Activated B cell treated with CpG ODN at 0.5 μM for 24 hours (primary cell): Measurements from ENCODE around the gene NCCRP1. TPM values are rescaled to one million over a fixed set of nuclear protein-coding genes. Genes with fewer than 3 reads are reported as not detected.

Experiments used
- ATAC-seq: fragments of 200-7000 bp; cut with Tn5 transposase; one replicate; pipeline ENCODE4 v1.10.0; 2021; ENCODE audit warnings: low read depth, mild to moderate bottlenecking, moderate library complexity
- CTCF ChIA-PET: fragments of 350-600 bp; sonication (Branson Sonifier 250); formaldehyde crosslinking; loops from one replicate; lab custom pipeline; 2021; ENCODE audit warnings: antibody characterized with exemption; lab: Charles Lee
- POLR2A ChIA-PET: fragments of 350-600 bp; sonication (Branson Sonifier 250); formaldehyde crosslinking; loops from one replicate; lab custom pipeline; 2021; ENCODE audit warnings: antibody characterized with exemption; lab: Charles Lee
- DNase-seq: peaks from one replicate; pipeline ENCODE4 v3.0.0; 2022
- H3K27ac Mint-ChIP-seq: one replicate; pipeline ENCODE4 v1.8.0; 2020; ENCODE audit warnings: mixed read lengths
- H3K27me3 Mint-ChIP-seq: one replicate; pipeline ENCODE4 v1.8.0; 2021; ENCODE audit warnings: mixed read lengths
- H3K36me3 Mint-ChIP-seq: one replicate; pipeline ENCODE4 v1.8.0; 2021; ENCODE audit warnings: low read depth, mixed read lengths
- H3K4me1 Mint-ChIP-seq: one replicate; pipeline ENCODE4 v1.8.0; 2021; ENCODE audit warnings: mixed read lengths
- H3K4me3 Mint-ChIP-seq: one replicate; pipeline ENCODE4 v1.8.0; 2020; ENCODE audit warnings: mild to moderate bottlenecking, mixed read lengths
- H3K9me3 Mint-ChIP-seq: one replicate; pipeline ENCODE4 v1.8.0; 2020; ENCODE audit warnings: mixed read lengths
- CTCF ChIP-seq: fragments of 200-600 bp; IDR thresholded peaks from one replicate; pipeline ENCODE4 v1.8.0; 2022; ENCODE audit warnings: antibody characterized with exemption, mild to moderate bottlenecking
- intact Hi-C: fragments of 100-400 bp; cut with micrococcal nuclease; formaldehyde crosslinking; loops from one replicate; pipeline ENCODE4 v1.15.1; 2024
- total RNA-seq: library from RNA; stranded (reverse); gene quantifications from 2 replicates; pipeline ENCODE4 v1.2.3, GENCODE V29; 2022

The NCCRP1 gene
- total RNA-seq, 1 donor from 2014 or later, result not detected

GRCh38 chr19:39160889-39161672 lies 35.7 kb upstream of the NCCRP1 start:
- Mint-ChIP-seq H3K36me3 (peaks cover 5% of the 10 kb centered on the region), H3K4me3 (no peak overlapping the region), H3K27me3 (no peaks in the 10 kb centered on the region), H3K27ac (no peak overlapping the region), H3K9me3 (no peaks in the 10 kb centered on the region), H3K4me1 (peaks cover 2% of the 10 kb centered on the region)
- ATAC-seq (no peak), DNase-seq (no peak)
- TF ChIP-seq CTCF, result no peak
- CTCF ChIA-PET, result no interaction called here
- POLR2A ChIA-PET, result no interaction called here
- intact Hi-C loops, result no loop called here

GRCh38 chr19:39162441-39163043 lies 34.2 kb upstream of the NCCRP1 start:
- Mint-ChIP-seq H3K9me3 (no peaks in the 10 kb centered on the region), H3K27me3 (no peaks in the 10 kb centered on the region), H3K27ac (no peak overlapping the region), H3K4me1 (peaks cover 2% of the 10 kb centered on the region), H3K4me3 (no peak overlapping the region), H3K36me3 (peaks cover 5% of the 10 kb centered on the region)
- no peak for TF ChIP-seq CTCF
- CTCF ChIA-PET, result no interaction called here
- DNase-seq (no peak), ATAC-seq (no peak)
- POLR2A ChIA-PET, result no interaction called here
- intact Hi-C loops, result no loop called here

GRCh38 chr19:39163621-39164020 lies 33.1 kb upstream of the NCCRP1 start:
- ATAC-seq, result no peak
- H3K4me1 Mint-ChIP-seq, result peaks cover 2% of the 10 kb centered on the region
- ChIA-PET POLR2A (no interaction called here), CTCF (no interaction called here)
- no peak for DNase-seq
- no peak overlapping the region for H3K27ac Mint-ChIP-seq
- no peak overlapping the region for H3K4me3 Mint-ChIP-seq
- H3K9me3 Mint-ChIP-seq, result no peaks in the 10 kb centered on the region
- no peaks in the 10 kb centered on the region for H3K27me3 Mint-ChIP-seq
- H3K36me3 Mint-ChIP-seq, result peaks cover 5% of the 10 kb centered on the region
- no peak for TF ChIP-seq CTCF
- intact Hi-C loops, result no loop called here

- ChIA-PET POLR2A (no interaction called here), CTCF (no interaction called here)
- intact Hi-C loops, result no loop called here
- H3K4me3 Mint-ChIP-seq, result no peak overlapping the region
- H3K4me1 Mint-ChIP-seq, result peaks cover 2% of the 10 kb centered on the region
- H3K27me3 Mint-ChIP-seq, result no peaks in the 10 kb centered on the region
- ATAC-seq (no peak), DNase-seq (no peak)
- no peaks in the 10 kb centered on the region for H3K9me3 Mint-ChIP-seq
- peaks cover 8% of the 10 kb centered on the region for H3K36me3 Mint-ChIP-seq
- H3K27ac Mint-ChIP-seq, result no peak overlapping the region
- TF ChIP-seq CTCF, result no peak
These were observed 32.5 kb upstream of the NCCRP1 start for GRCh38 chr19:39164289-39164688.

- CTCF ChIA-PET, result no interaction called here
- POLR2A ChIA-PET, result no interaction called here
- DNase-seq (no peak), ATAC-seq (no peak)
- no peak for TF ChIP-seq CTCF
- Mint-ChIP-seq H3K9me3 (no peaks in the 10 kb centered on the region), H3K36me3 (peaks cover 14% of the 10 kb centered on the region), H3K27me3 (no peaks in the 10 kb centered on the region), H3K4me1 (peaks cover 2% of the 10 kb centered on the region), H3K4me3 (no peak overlapping the region), H3K27ac (no peak overlapping the region)
- intact Hi-C loops, result no loop called here
These were observed 30.9 kb upstream of the NCCRP1 start for GRCh38 chr19:39165857-39166256.
